CD4-positive, alpha-beta T cell treated with Interleukin-10 for 1 hour (primary cell): ENCODE data around the gene TUB.
A peak's percentile ranks its signal among the peaks of the same experiment; 100 is the strongest.

Source experiments
- DNase-seq: peaks from one replicate; pipeline ENCODE4 v3.0.0-alpha.2; 2020

TUB gene

DNA sequence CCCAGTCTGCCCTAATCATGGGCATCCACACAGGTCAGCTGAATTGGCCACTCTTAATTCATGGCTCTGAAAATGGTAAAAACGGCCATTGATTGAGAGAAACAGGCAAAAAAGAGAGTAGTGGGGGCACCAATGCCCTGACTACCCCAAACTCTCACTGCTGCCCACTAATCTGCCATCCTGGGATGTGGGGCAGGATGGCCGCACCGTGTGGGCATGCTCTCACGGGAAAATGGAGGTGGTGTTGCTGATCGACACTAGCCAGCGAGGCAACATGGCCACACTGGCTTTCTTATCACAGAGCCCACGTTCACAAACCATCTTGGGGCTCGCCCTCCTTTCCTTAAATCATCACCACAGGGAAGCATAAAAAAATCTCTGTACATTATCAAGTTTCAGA lies 11.2 kb upstream of the TUB start:
- no peak for DNase-seq

DNA sequence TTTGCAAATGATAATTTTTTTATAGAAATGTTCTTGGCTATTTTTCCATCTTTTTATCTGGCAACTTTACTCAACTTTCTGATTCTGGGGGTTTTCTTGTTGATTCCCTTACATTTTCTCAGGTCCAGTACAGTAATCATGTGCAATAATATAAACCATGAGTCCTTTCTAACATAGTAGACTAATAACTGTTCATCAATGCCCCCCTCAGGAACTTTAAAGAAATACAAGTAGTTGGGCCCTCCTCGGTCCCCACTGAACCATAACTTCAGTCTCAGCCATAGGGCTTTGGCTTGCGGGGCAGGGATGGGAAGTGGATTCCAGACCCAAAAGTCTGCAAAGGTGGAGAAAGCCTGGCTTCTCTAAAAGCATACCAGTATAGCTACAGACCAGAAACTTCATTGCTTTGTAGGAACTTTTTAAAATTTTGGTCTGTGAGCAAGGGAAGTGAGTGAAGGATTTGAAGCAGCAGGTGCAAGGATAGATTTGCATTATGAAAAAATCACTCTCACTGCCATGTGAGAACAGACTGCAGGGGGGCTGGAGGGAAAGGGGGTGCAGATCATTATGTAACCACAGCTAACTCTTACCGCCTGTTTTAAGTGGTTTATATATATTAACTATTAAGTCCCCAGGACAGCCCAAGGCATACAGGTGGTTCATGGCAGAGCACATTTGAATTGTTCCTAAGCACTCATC lies 10.4 kb upstream of the TUB start:
- no peak for DNase-seq

DNA sequence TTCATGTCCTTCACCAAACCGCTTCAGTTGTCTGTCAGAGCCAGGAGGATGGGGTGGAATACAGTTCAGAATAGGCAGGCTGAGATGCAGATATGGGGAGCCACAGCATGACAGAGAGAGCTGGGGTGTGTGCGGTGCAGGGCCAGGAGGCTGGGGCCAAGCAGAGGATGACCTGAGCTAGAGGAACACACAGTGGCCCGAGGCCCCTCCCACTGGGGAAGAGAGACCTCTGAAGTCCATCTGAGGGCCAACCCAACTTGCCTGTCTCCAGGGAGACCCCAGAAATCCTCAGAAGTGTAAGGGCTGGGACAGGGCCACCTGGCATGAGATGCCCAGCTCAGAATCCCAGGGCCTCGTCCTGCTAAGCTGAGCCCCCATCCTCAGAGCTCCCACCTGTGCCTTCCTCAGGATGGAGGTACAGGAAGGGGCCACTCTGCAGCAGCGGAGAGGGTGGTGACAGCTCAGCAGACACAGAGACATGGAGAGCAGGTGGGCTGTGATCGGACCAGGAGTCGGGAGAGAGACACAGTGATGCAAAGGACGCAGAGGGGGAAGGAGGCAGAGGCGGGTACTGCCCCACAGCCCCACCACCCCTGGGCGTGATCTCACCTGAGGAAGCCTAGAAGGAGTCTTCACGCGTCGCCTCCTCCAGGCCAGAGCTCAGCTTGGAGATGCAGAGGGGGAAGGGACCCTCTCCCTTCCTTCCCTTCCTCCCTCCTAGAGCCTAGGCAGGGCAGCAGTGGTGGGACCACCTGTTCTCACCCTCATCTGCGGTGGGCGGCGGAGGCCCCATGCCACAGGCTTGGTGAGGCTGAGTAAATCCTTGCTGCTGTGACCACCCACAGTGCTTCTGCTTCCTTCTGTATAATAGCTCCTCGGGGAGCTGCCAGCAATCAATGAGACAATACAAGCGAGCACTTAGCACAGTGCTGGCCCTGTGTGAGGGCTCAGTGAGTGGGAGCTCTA lies 9.1 kb upstream of the TUB start:
- no peak for DNase-seq

DNA sequence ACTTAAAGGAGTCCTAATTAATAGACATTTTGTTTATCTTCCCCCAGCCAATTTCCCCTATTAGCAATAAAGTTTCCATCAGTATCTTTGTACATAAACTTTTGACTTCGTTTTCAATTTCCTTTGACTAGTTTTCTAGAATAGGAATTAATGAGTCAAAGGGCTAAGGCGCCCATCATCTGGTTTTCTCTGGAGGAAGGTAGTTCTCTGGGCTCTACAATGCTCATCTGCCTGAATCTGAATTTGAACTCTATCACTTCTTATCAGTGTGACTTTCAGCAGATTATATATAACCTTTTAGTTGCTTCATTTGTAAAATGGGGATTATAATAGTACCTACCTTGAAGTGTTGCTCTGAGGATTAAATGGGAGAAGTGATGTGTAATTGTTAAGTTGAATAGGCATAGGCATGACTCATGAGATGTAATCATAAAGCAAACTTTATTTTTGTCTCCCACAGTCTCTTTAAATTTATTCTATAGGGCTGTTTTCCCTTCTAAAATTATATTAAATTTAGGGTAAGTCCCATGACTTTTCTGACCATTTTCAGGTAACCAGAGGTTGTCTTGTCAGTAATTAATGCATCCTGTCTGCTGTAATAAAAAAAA lies 5.8 kb upstream of the TUB start:
- DNase-seq = no peak

DNA sequence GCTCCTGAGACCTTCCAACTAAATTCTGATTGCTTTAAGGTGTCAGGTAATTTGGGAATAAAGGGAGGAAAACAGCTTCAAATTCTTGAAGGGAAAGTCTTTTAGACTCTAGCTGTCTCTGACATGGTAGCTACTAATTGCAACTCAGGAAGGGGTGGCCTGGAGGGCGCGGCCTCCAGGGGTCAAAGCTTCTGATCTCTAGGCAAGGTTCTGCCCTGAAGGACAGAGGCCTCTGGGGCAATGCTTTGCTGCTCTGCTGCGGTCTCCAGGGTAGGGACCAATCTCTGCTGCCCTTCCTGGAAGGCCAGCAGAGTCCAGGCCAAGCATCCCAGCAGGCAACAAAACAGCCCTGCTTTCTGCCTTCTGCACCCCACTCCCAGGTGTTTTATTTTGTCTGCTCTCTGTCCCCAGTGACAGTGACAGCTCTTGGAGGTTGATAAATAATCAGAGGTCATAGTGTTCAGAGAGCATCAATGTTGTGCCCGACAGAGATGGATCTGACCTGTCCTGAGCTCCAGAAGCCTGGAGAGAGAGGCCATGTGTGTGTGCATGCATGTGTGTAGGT lies 1.8 kb upstream of the TUB start:
- no peak for DNase-seq

DNA sequence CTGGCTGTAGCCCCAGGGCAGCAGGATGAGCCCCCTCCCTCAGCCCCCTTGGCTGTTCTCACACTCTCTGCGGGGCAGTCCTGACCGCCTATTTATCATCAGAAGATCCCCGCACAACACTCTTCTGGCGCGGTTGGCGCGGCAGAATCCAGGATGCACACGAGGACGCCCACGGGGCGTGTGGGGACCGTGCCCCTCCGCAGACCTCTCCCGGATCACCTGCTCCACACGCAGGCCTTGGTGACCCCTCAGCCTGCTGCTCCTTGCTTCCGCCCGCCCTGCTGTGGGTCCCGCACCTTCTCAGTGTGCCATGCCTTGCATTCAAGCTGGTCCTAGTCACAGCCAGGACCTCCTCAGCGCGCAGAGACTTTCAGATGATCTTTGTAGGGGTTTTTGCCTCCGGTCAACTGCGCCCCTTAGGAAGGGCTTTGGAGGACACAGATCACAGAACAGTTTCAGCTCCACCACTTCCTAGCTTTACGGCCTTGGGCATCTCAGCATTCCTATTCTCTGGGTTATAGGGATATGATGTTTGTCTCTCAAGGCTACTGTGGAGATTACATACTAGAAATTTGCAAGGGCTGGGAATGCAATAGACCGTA lies 841 bp upstream of the TUB start:
- DNase-seq = no peak

DNA sequence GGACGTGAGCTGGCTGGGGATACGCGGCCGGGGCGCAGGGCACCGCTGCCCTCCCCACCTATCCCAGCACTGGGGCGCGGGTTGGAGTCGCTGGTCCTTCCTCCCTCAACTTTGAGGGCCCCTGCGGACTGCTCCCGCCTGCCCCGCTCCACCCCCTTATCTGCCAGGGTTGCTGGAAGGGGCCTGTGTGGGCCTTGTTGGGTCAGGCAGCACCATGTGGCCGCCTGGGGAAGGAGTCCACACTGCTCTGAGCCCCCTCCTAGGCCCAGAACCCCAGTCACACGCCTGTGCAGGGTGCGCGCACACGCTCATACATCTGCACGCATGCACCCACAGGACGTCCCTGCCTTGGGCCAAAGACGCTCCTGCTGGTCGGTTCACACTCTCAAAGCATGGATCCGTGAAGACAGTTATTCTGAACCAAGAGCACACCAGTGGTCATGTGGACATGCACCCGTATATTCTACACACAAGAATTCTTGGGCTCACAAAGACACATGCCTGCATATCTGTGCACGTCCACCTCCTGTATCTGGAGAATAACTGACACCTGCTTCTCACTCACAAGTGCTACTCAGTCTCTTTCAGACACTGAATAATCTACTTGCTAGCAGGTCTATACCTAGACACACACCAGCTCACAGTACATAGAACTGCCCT lies 710 bp downstream of the TUB start:
- no peak for DNase-seq

DNA sequence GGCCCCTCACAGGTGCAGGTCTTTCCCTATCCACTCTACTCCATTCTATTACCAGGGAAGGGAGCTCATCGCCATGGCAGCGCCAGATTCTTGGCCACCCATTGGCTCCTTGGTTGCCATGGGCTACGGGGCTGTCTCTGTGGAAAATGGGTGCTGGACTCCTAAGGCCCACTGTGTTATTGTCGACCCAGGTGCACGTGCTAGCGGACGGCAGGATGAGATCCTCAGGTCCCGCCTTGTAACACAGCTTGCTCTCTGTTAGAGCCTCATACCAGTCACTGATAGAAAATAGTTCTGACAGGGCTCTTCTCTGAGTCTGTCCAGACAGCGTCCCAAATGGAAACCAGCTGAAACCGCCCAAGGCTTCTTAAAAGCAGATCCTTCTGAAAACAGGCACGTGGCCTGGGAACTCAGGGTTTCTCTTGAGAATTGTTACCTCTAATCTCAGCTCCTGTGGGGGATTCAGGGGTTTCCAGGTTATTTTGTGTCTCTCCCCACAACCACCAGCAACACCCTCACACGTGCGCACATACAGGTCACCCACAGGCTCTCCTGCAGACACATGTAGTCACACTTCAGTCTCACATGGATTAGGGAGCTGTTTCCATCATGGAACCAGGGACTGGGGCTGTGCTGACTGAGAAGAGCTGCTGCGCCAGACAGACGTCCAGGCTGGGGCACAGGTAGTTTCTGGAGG lies 1.5 kb downstream of the TUB start:
- no peak for DNase-seq

DNA sequence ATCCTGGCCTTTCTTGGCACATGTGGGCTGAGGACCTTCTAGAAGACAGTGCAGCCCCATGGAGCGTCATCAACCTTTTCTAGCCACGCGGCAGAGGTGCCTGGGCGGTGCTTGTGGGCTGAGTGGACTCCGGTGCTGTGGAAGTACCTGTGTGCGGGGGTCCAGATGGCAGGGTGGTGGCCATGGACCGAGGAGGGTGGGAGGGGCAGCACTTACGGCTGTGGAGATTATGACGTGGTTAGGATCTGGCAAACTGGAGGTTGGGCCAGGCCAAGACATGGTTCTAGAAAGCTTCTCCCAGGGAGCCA lies 2.0 kb downstream of the TUB start:
- no peak for DNase-seq

DNA sequence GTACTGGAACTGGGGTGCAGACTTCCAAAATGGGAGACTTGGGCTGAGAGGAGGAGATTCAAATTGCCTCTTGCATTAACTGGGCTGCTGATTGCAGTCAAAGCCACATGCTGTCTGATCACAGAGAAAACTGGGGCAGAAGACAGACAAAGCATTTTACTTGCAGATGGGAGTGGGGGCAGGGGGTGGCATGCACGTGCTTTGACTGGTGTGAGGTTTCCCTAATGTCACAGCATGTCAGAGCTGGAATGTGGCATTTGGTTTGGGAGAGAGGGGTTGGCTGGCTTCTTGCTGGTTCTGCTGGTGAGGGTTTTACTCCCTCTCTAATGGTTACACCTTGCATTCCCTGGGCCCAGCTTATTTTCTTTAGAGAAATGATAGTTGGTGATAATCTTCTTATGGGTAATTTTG lies 2.9 kb downstream of the TUB start:
- DNase-seq = no peak

DNA sequence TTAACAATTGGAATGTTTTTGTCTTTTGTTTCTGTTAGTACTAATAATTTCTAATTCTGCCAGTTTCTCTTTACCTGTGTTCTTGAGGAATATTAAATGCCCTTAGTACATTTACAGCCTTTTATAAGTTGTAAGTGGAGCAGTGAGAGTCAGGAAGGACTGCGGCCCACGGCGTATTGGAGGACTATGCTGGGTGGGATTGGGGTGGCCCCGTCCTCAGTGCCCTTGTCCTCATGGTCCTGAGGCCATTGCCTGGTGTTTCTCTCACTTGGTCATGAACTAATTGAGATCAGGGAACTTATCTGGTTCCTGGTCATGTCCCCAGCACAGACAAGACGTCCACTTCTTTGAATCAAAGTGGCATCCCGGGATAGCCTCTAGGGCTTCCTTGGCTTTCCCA lies 3.3 kb downstream of the TUB start:
- no peak for DNase-seq

DNA sequence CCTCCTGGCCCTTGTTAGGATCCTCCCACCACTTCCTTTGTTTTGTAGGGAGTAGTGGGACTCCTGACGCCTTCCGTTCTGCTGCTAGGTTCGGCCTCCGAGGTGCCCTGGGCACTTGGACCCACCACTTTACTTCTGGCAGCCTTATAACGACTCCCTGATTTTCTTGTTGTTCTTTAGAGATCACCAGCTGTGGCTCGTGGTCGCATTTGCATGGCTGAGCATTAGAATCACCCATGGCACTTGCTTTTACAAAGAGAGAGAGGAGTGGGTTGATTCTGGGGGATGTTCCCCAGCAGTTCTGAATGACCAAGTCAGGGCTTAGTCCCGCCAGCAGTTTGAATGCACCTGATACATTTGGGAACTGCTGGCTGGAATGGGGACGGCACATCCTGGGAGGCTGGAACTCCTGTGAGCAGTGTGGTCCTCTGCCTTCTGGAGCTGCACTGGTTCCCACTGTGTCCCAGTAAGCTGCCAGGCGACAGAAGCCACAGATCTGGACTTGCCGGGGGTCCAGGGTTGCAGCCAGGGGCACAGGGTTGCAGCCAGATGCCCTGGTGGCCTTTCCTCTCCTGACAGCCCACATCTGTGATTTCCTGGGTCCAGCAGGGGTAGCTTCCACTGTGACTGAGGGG lies 4.1 kb downstream of the TUB start:
- DNase-seq = no peak

DNA sequence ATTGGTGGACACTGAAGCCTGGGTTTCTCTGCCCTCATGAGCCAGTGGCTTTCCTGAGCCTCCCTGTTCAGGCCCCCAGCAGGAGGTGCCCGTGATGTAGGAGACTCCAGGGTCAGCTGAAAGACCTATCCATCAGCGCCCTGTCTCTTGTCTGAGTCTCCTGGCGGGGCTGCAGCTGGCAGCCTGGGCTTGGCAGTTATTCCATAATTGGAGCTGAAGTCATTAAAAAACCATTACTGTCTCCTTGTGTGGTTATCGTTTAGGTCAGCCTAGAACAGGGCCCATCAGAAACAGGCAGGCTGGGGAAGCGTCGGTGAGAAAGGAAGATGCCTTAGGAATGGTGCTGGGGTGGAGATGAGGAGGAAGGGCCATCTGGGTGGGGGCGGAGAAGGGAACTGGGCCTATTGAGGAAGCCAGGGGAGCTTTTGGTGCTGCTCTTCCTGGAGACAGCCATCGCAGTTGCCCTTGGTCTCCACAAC lies 5.0 kb downstream of the TUB start:
- DNase-seq = no peak

DNA sequence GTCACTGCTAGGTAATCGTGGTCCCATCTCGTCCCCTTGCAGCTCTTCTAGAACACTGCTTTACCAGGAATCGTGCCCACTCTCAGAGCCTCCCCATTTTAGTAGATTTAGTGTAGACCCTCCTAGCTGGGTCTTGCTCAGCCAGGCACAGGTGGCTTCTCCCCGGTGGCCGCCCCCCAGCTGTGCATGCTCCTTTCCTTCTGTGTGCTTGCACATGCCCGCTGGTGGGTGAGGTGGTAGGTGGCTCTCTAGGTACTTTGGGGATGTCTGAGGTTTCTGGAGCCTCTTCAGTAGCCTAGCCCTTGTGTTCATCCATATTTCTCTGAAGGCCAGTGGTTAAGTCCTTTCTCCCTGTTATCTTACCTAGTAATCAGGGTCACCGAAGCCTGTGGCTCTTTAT lies 5.6 kb downstream of the TUB start:
- no peak for DNase-seq

DNA sequence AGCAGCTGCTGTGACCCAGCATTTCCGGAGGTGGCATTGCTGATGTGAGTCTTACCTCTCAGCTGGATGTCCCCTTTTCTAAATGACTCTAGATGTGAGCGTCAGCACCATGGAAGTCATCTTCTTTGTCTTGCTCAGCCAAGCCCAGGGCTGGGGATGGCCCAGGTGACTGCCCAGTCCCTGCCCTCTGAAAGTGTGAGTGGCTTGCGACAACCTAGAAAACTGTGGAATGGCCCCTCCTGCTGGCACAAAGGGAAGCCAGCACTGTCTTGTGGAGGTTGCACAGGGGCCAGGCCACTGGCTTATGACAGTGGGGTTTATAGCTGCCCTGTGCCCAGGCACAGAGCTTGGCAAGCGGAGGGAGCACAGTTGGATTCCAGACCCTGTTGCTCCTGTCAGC lies 6.2 kb downstream of the TUB start:
- no peak for DNase-seq

DNA sequence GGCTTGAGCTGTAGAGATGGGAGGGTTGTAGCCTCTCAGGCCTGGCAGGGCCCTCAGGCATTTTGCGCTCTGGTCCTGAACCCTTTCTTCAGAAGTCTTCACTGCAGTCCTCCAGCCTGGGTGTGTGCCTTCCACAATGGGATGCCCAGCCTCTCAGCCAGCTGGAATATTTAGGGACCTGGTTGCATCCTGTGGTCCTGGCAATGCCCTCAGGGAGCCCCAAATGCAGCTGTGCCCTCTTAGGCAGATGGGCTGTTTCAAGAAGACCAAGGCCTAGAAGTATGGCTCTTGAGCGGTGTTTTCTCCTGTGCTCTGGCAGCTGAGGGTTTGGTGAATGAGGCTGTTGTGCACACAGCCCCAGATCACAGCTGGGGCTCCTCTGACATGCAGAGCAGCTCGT lies 6.7 kb downstream of the TUB start:
- no peak for DNase-seq

DNA sequence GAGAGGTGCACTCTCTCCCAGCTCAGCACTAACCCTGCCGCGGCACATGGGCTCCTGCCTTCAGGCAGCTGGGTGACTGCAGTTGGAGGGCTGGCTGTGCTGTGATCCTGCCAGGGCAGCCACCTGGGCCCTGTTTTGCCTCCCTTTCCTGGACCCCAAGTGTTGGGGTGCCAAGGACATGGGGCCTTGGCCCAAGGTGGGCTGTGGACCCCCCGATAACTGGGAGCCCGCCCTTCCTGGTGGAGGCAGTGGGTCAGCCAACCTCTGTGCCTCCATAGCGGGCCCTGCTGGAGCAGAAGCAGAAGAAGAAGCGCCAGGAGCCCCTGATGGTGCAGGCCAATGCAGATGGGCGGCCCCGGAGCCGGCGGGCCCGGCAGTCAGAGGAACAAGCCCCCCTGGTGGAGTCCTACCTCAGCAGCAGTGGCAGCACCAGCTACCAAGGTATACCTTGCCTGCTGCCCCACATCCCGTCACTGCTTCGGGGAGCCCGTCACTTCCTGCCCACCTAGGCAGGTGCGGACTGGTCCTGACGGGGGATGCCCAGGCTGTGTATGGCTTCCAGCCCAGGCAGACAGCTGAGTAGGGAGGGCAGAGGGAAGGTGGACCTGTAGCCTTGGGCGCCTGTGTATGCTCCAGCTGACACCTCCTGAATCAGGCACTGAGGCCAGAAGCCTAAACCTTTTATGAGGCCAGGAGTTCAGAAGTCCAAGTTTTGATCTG lies 8.9 kb downstream of the TUB start:
- no peak for DNase-seq

DNA sequence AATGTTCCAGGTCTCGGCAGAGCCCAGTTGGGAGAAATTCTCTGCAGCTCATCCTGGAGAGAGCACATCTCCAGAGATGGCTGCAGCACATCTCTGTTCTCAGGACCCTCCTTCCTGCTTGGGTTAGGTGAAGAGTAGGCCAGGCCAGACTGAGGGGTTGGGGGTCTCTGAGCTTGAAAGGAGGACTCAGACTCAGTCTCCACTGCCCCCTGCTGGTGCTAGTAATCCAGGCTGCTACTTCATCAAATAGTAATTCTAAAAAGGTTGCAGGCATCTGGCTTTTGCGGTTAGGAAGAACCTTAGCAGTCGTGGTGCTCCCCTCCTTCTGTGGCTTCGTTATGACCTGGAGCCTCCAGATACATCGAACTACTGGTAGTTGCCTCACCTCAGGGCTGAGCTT lies 9.7 kb downstream of the TUB start:
- DNase-seq = peak; percentile 11

DNA sequence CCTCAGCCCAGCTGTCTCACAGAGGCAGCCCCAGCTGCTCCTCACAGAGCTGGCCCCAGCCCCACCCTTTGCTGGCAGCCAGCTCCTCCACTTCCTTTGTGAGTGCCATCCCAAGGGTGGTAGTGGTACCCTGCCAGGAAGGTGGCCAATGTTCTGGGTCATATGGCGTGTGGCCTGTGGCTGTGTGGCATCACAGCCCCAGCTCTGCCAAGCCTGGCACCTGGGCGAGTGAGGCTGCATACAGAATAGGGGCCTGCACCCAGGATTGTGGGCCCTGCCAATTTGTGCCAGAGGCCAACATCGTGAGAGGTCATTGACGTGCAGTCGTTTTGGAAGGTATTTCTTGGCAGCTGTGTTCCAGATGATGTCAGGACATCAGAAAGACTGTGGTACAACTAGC lies 10.7 kb downstream of the TUB start:
- DNase-seq = no peak

DNA sequence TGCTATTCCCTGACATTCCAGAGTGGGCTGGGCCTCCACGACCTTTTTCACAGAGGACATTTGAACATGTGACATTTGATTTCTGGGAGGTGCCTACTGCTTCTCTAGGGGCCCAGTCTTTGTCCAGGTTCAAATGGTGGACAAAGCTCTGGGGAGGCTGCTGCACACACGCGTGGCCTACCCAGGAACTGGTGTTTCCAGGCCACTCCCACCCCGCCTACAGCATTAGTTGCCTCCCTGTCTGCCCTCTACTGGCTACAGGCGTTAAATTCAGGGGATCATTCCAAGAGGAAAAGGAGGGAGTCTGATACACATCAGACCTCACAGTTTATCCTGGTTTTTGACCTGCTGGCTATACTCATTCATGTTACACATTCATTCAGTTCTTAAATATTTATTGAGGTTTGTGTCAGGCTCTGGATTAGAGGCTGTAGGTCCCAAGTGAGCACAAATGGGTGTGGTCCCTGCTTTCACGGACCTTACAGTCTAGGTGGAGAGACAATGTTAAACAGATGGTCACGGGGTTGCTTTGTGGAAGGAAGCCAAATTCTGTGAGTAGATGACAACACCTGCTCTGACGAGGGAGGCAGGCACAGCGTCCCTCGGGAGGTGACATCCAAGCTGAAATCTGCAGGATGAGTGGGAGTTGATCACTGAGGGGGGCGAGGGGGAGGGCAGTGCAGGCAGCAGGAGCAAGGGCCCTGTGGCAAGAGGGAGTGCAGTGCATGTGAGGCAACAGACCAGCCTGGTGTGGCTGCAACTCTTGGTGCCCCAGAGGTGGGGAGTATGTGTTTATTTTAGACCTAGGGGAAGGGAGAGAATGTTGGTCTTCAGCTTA lies 11.8 kb downstream of the TUB start:
- DNase-seq = peak; percentile 37
